GM12891 (cell line): ENCODE results near the gene GLDC.
A peak's percentile ranks its signal among the peaks of the same experiment; 100 is the strongest.

Source experiments
- POLR2A ChIP-seq: IDR thresholded peaks from 2 replicates; pipeline ENCODE4 v1.6.1; 2011; ENCODE audit warnings: low read depth, low read length, control low read depth
- POLR2AphosphoS5 ChIP-seq: IDR thresholded peaks from 2 replicates; pipeline ENCODE4 v1.6.1; 2011; ENCODE audit warnings: low read depth, low read length, control low read depth
- POU2F2 ChIP-seq: IDR thresholded peaks from 2 replicates; pipeline ENCODE4 v1.6.1; 2011; ENCODE audit warnings: low read depth, mild to moderate bottlenecking, control low read depth, low read length, moderate library complexity
- TAF1 ChIP-seq: IDR thresholded peaks from 2 replicates; pipeline ENCODE4 v1.6.1; 2011; ENCODE audit warnings: low read depth, low read length, control low read depth

GRCh38 chr9:6692881-6693361 lies 47.4 kb upstream of the GLDC start:
- TF ChIP-seq POLR2A (peak; percentile 78), POU2F2 (peak; percentile 27; the same call in 1 of the 2 replicates), POLR2AphosphoS5 (peak; percentile 50; the same call in 1 of the 2 replicates), TAF1 (no peak)
